ENCODE data around the gene GCG. TPM values are rescaled to one million over a fixed set of nuclear protein-coding genes. Genes with fewer than 3 reads are reported as not detected.
A peak's percentile ranks its signal among the peaks of the same experiment; 100 is the strongest.

Gene GCG
- polyA plus RNA-seq, 1 donor (not counting 4 experiments of a cell fraction or from before 2014, with no cell fraction given) = not detected

GRCh38 chr2:162123806-162124758, 28.0 kb downstream of the GCG start:
- H3K4me1 ChIP-seq (ENCODE audit: control insufficient read depth, extremely low read depth, insufficient read depth, low read length) = no peaks in the 10 kb centered on the region
- peak in 2 of 3 experiments; percentile 24 to 34 for TF ChIP-seq CTCF (optimal IDR thresholded peaks at IDR 0.05 in 1 of 3, IDR thresholded peaks at IDR 0.05 in 1 of 3, conservative IDR thresholded peaks at IDR 0.05 in 1 of 3; ENCODE audit: extremely low read depth in 1 of 3, insufficient read depth in 2 of 3, low read length in 3 of 3)
- TF ChIP-seq EZH2 (IDR thresholded peaks at IDR 0.05; ENCODE audit: low read length) = no peak
- H3K9me1 ChIP-seq (ENCODE audit: control insufficient read depth, extremely low read depth, insufficient read depth, low read length) = no peaks in the 10 kb centered on the region
- no peaks in the 10 kb centered on the region for H3K27me3 ChIP-seq (ENCODE audit: control insufficient read depth, extremely low read depth, insufficient read depth, low read length)
- no peaks in the 10 kb centered on the region for H3K9me3 ChIP-seq (ENCODE audit: control insufficient read depth, low read depth, low read length)
- H3K9ac ChIP-seq (ENCODE audit: control insufficient read depth, extremely low read depth, insufficient read depth, low read length) = no peak overlapping the region
- DNase-seq (ENCODE audit: low read depth, low spot score) (no peak), FAIRE-seq (no peak)
- H3K79me2 ChIP-seq (ENCODE audit: control insufficient read depth, insufficient read depth, low read length) = no peaks in the 10 kb centered on the region
- H3K27ac ChIP-seq (ENCODE audit: control insufficient read depth, insufficient read depth, low read length) = no peak overlapping the region
- no peak overlapping the region for H3K4me2 ChIP-seq (ENCODE audit: control insufficient read depth, extremely low read depth, insufficient read depth, low read depth, low read length)
- H3K36me3 ChIP-seq (ENCODE audit: control insufficient read depth in 2 of 2, extremely low read depth in 1 of 2, insufficient read depth in 2 of 2, low read length in 2 of 2) = no peaks in the 10 kb centered on the region
- H4K20me1 ChIP-seq (ENCODE audit: control insufficient read depth, extremely low read depth, insufficient read depth, low read length) = no peaks in the 10 kb centered on the region
- H3K4me3 ChIP-seq (ENCODE audit: control insufficient read depth in 2 of 3, extremely low read depth in 1 of 3, insufficient read depth in 2 of 3, low read depth in 1 of 3, low read length in 3 of 3) = no peak overlapping the region
- dilution Hi-C loops (cut with MboI; ENCODE audit: extremely low pct_ligation_motif_present, low sequenced_read_pairs) = no loop called here
- H2AFZ ChIP-seq (ENCODE audit: control insufficient read depth, low read length) = no peak overlapping the region

GRCh38 chr2:162118166-162119031, 33.6 kb downstream of the GCG start:
- Histone ChIP-seq H3K27ac (ENCODE audit: control insufficient read depth, insufficient read depth, low read length) (peak overlapping the region; percentile 65), H3K9me1 (ENCODE audit: control insufficient read depth, extremely low read depth, insufficient read depth, low read length) (no peaks in the 10 kb centered on the region), H3K4me2 (ENCODE audit: control insufficient read depth, extremely low read depth, insufficient read depth, low read depth, low read length) (peak overlapping the region; percentile 59), H4K20me1 (ENCODE audit: control insufficient read depth, extremely low read depth, insufficient read depth, low read length) (no peaks in the 10 kb centered on the region), H2AFZ (ENCODE audit: control insufficient read depth, low read length) (peak overlapping the region; percentile 70), H3K36me3 (ENCODE audit: control insufficient read depth in 2 of 2, extremely low read depth in 1 of 2, insufficient read depth in 2 of 2, low read length in 2 of 2) (no peaks in the 10 kb centered on the region), H3K9ac (ENCODE audit: control insufficient read depth, extremely low read depth, insufficient read depth, low read length) (peak overlapping the region; percentile 43), H3K9me3 (ENCODE audit: control insufficient read depth, low read depth, low read length) (no peaks in the 10 kb centered on the region), H3K27me3 (ENCODE audit: control insufficient read depth, extremely low read depth, insufficient read depth, low read length) (no peaks in the 10 kb centered on the region), H3K79me2 (ENCODE audit: control insufficient read depth, insufficient read depth, low read length) (no peaks in the 10 kb centered on the region), H3K4me1 (ENCODE audit: control insufficient read depth, extremely low read depth, insufficient read depth, low read length) (peaks cover 27% of the 10 kb centered on the region), H3K4me3 (ENCODE audit: control insufficient read depth in 2 of 3, extremely low read depth in 1 of 3, insufficient read depth in 2 of 3, low read depth in 1 of 3, low read length in 3 of 3) (peak overlapping the region in 2 of 3 experiments; percentile 5 to 13)
- TF ChIP-seq EZH2 (IDR thresholded peaks at IDR 0.05; ENCODE audit: low read length) (no peak), CTCF (optimal IDR thresholded peaks at IDR 0.05 in 1 of 3, IDR thresholded peaks at IDR 0.05 in 1 of 3, conservative IDR thresholded peaks at IDR 0.05 in 1 of 3; ENCODE audit: extremely low read depth in 1 of 3, insufficient read depth in 2 of 3, low read length in 3 of 3) (no peak)
- dilution Hi-C loops (cut with MboI; ENCODE audit: extremely low pct_ligation_motif_present, low sequenced_read_pairs) = no loop called here
- peak; percentile 81 for FAIRE-seq
- no peak for DNase-seq (ENCODE audit: low read depth, low spot score)

Data from keratinocyte (primary cell).